Brain microvascular endothelial cell (primary cell): Measurements from ENCODE around the gene SH3BP4.
A peak's percentile ranks its signal among the peaks of the same experiment; 100 is the strongest.

Source experiments
- DNase-seq: peaks from one replicate; pipeline ENCODE4 v3.0.0-alpha.2; 2020
- H3K27ac ChIP-seq: fragments of 250-450 bp; sonication (Bioruptor Pico); 2 replicates; pipeline ENCODE4 v1.5.1; 2020; ENCODE audit warnings: mild to moderate bottlenecking, moderate library complexity
- H3K27me3 ChIP-seq: fragments of 250-450 bp; sonication (Bioruptor Pico); replicated peaks from 2 replicates; pipeline ENCODE4 v1.5.1; 2020; ENCODE audit warnings: mild to moderate bottlenecking
- H3K36me3 ChIP-seq: fragments of 250-450 bp; sonication (Bioruptor Pico); replicated peaks from 2 replicates; pipeline ENCODE4 v1.5.1; 2020; ENCODE audit warnings: mild to moderate bottlenecking
- H3K4me3 ChIP-seq: 2 replicates; pipeline ENCODE4 v1.5.1; 2011; ENCODE audit warnings: low read depth, mild to moderate bottlenecking, control low read depth, low read length, moderate library complexity
- CTCF ChIP-seq: IDR thresholded peaks from 2 replicates; pipeline ENCODE4 v1.5.1; 2011; ENCODE audit warnings: low read depth, mild to moderate bottlenecking, moderate library complexity, low read length, control low read depth, inconsistent platforms; ENCODE audit errors: missing control alignments
- in situ Hi-C: cut with HindIII; loops from 2 replicates; pipeline ENCODE4 v1.10.0; 2017; ENCODE audit warnings: low sequenced_read_pairs, low pct_ligation_motif_present

SH3BP4 gene

GRCh38 chr2:234951664-234952269, at the start of gene SH3BP4:
Gene SH3BP4 (plus strand): TSS chr2:234952017. CDS start chr2:235035003, 82,986 bp downstream.
- no peaks in the 10 kb centered on the region for H3K27me3 ChIP-seq
- H3K36me3 ChIP-seq = no peaks in the 10 kb centered on the region
- DNase-seq = peak; percentile 63
- peak within 1 kb of the TSS; percentile 95 for H3K27ac ChIP-seq
- H3K4me3 ChIP-seq = peak within 1 kb of the TSS; percentile 79
- TF ChIP-seq CTCF = no peak
- in situ Hi-C loops = no loop called here

- TF ChIP-seq CTCF = no peak
- no peak for DNase-seq
- Histone ChIP-seq H3K27ac (no peak overlapping the region), H3K4me3 (no peak overlapping the region), H3K36me3 (no peaks in the 10 kb centered on the region), H3K27me3 (no peaks in the 10 kb centered on the region)
- in situ Hi-C loops = no loop called here
These were observed 47.0 kb upstream of the SH3BP4 start for GRCh38 chr2:234904785-234905184.

- peak; percentile 4 for DNase-seq
- TF ChIP-seq CTCF = no peak
- Histone ChIP-seq H3K4me3 (no peak overlapping the region), H3K36me3 (no peaks in the 10 kb centered on the region), H3K27ac (no peak overlapping the region), H3K27me3 (no peaks in the 10 kb centered on the region)
- in situ Hi-C loops = no loop called here
These were observed 46.1 kb upstream of the SH3BP4 start for GRCh38 chr2:234905547-234906265.

- in situ Hi-C loops = no loop called here
- TF ChIP-seq CTCF = no peak
- H3K36me3 ChIP-seq = no peaks in the 10 kb centered on the region
- DNase-seq = no peak
- H3K27me3 ChIP-seq = no peaks in the 10 kb centered on the region
- no peak overlapping the region for H3K4me3 ChIP-seq
- no peak overlapping the region for H3K27ac ChIP-seq
These were observed 41.6 kb upstream of the SH3BP4 start for GRCh38 chr2:234910186-234910679.

- peak; percentile 30 for DNase-seq
- Histone ChIP-seq H3K36me3 (no peaks in the 10 kb centered on the region), H3K4me3 (no peak overlapping the region), H3K27ac (no peak overlapping the region), H3K27me3 (no peaks in the 10 kb centered on the region)
- no peak for TF ChIP-seq CTCF
- in situ Hi-C loops = no loop called here
These were observed 40.5 kb upstream of the SH3BP4 start for GRCh38 chr2:234911271-234911670.
